Measurements from ENCODE around the gene EYS.
"Not testable (repeated sequence)": the region's sequence is repeated elsewhere in the genome, so short reads cannot be mapped to it uniquely, and the experiment has no call there.

GRCh38 chr6:64469405-64469804, 1237.6 kb downstream of the EYS start:
- TF ChIP-seq EZH2phosphoT487 (IDR thresholded peaks at IDR 0.05; ENCODE audit: insufficient read depth, low read depth); EZH2 (IDR thresholded peaks at IDR 0.05; ENCODE audit: insufficient read depth, poor library complexity, severe bottlenecking): not testable (repeated sequence)

All from GM23248 (cell line).